ENCODE results near the gene EBLN1. TPM values are rescaled to one million over a fixed set of nuclear protein-coding genes. Genes with fewer than 3 reads are reported as not detected.

EBLN1 gene
- polyA plus RNA-seq, 1 donor (not counting 4 experiments of a cell fraction or from before 2014, with no cell fraction given), result not detected

GRCh38 chr10:22183771-22184461 lies 33.9 kb downstream of the EBLN1 start:
- no peaks in the 10 kb centered on the region for H3K79me2 ChIP-seq (ENCODE audit: control insufficient read depth, insufficient read depth, low read length)
- H3K4me2 ChIP-seq (ENCODE audit: control insufficient read depth, extremely low read depth, insufficient read depth, low read depth, low read length), result no peak overlapping the region
- H3K9me3 ChIP-seq (ENCODE audit: control insufficient read depth, low read depth, low read length), result no peaks in the 10 kb centered on the region
- no peak overlapping the region for H2AFZ ChIP-seq (ENCODE audit: control insufficient read depth, low read length)
- no peaks in the 10 kb centered on the region for H3K27me3 ChIP-seq (ENCODE audit: control insufficient read depth, extremely low read depth, insufficient read depth, low read length)
- H4K20me1 ChIP-seq (ENCODE audit: control insufficient read depth, extremely low read depth, insufficient read depth, low read length), result no peaks in the 10 kb centered on the region
- no peaks in the 10 kb centered on the region for H3K36me3 ChIP-seq (ENCODE audit: control insufficient read depth in 2 of 2, extremely low read depth in 1 of 2, insufficient read depth in 2 of 2, low read length in 2 of 2)
- H3K9ac ChIP-seq (ENCODE audit: control insufficient read depth, extremely low read depth, insufficient read depth, low read length), result no peak overlapping the region
- dilution Hi-C loops (cut with MboI; ENCODE audit: extremely low pct_ligation_motif_present, low sequenced_read_pairs), result no loop called here
- H3K27ac ChIP-seq (ENCODE audit: control insufficient read depth, insufficient read depth, low read length), result no peak overlapping the region
- FAIRE-seq (no peak), DNase-seq (ENCODE audit: low read depth, low spot score) (no peak)
- no peak for TF ChIP-seq EZH2 (IDR thresholded peaks at IDR 0.05; ENCODE audit: low read length)
- TF ChIP-seq CTCF (optimal IDR thresholded peaks at IDR 0.05 in 1 of 3, IDR thresholded peaks at IDR 0.05 in 1 of 3, conservative IDR thresholded peaks at IDR 0.05 in 1 of 3; ENCODE audit: extremely low read depth in 1 of 3, insufficient read depth in 2 of 3, low read length in 3 of 3), result no peak
- H3K4me3 ChIP-seq (ENCODE audit: control insufficient read depth in 2 of 3, extremely low read depth in 1 of 3, insufficient read depth in 2 of 3, low read depth in 1 of 3, low read length in 3 of 3), result no peak overlapping the region
- no peaks in the 10 kb centered on the region for H3K9me1 ChIP-seq (ENCODE audit: control insufficient read depth, extremely low read depth, insufficient read depth, low read length)
- H3K4me1 ChIP-seq (ENCODE audit: control insufficient read depth, extremely low read depth, insufficient read depth, low read length), result no peaks in the 10 kb centered on the region

GRCh38 chr10:22180724-22181123 lies 37.1 kb downstream of the EBLN1 start:
- dilution Hi-C loops (cut with MboI; ENCODE audit: extremely low pct_ligation_motif_present, low sequenced_read_pairs), result no loop called here
- H3K4me1 ChIP-seq (ENCODE audit: control insufficient read depth, extremely low read depth, insufficient read depth, low read length), result no peaks in the 10 kb centered on the region
- no peak overlapping the region for H2AFZ ChIP-seq (ENCODE audit: control insufficient read depth, low read length)
- FAIRE-seq (no peak), DNase-seq (ENCODE audit: low read depth, low spot score) (no peak)
- no peaks in the 10 kb centered on the region for H3K36me3 ChIP-seq (ENCODE audit: control insufficient read depth in 2 of 2, extremely low read depth in 1 of 2, insufficient read depth in 2 of 2, low read length in 2 of 2)
- H3K4me3 ChIP-seq (ENCODE audit: control insufficient read depth in 2 of 3, extremely low read depth in 1 of 3, insufficient read depth in 2 of 3, low read depth in 1 of 3, low read length in 3 of 3), result no peak overlapping the region
- no peaks in the 10 kb centered on the region for H3K79me2 ChIP-seq (ENCODE audit: control insufficient read depth, insufficient read depth, low read length)
- H3K4me2 ChIP-seq (ENCODE audit: control insufficient read depth, extremely low read depth, insufficient read depth, low read depth, low read length), result no peak overlapping the region
- no peaks in the 10 kb centered on the region for H3K9me3 ChIP-seq (ENCODE audit: control insufficient read depth, low read depth, low read length)
- no peaks in the 10 kb centered on the region for H3K9me1 ChIP-seq (ENCODE audit: control insufficient read depth, extremely low read depth, insufficient read depth, low read length)
- peaks cover 2% of the 10 kb centered on the region for H3K27me3 ChIP-seq (ENCODE audit: control insufficient read depth, extremely low read depth, insufficient read depth, low read length)
- H4K20me1 ChIP-seq (ENCODE audit: control insufficient read depth, extremely low read depth, insufficient read depth, low read length), result no peaks in the 10 kb centered on the region
- H3K27ac ChIP-seq (ENCODE audit: control insufficient read depth, insufficient read depth, low read length), result no peak overlapping the region
- no peak for TF ChIP-seq EZH2 (IDR thresholded peaks at IDR 0.05; ENCODE audit: low read length)
- TF ChIP-seq CTCF (optimal IDR thresholded peaks at IDR 0.05 in 1 of 3, IDR thresholded peaks at IDR 0.05 in 1 of 3, conservative IDR thresholded peaks at IDR 0.05 in 1 of 3; ENCODE audit: extremely low read depth in 1 of 3, insufficient read depth in 2 of 3, low read length in 3 of 3), result no peak
- H3K9ac ChIP-seq (ENCODE audit: control insufficient read depth, extremely low read depth, insufficient read depth, low read length), result no peak overlapping the region
